IMR-90 (cell line): ENCODE results near the gene SPATA18. TPM values are rescaled to one million over a fixed set of nuclear protein-coding genes. Genes with fewer than 3 reads are reported as not detected.
A peak's percentile ranks its signal among the peaks of the same experiment; 100 is the strongest.

Experiments used
- ATAC-seq: fragments of 200-7000 bp; cut with Tn5 transposase; 2 replicates; pipeline ENCODE4 v1.9.1; 2020; ENCODE audit warnings: low read depth, mild to moderate bottlenecking, moderate library complexity
- BruUV-seq: library from RNA; stranded (reverse); fragments of 400-500 nt; replicated peaks from 2 replicates; lab custom pipeline; 2021; lab: Mats Ljungman, UMichigan
- CTCF ChIA-PET: fragments of 300-600 bp; formaldehyde crosslinking; extraction: SDS; loops from one replicate; lab custom pipeline; 2021; ENCODE audit warnings: antibody characterized with exemption; lab: Yijun Ruan, JAX
- POLR2A ChIA-PET: fragments of 300-600 bp; sonication (Branson Sonifier 250); formaldehyde crosslinking; loops from one replicate; lab custom pipeline; 2022; ENCODE audit warnings: antibody characterized with exemption; ENCODE audit not compliant: unreplicated experiment; lab: Charles Lee
- DNase-seq: peaks from one replicate; pipeline ENCODE4 v3.0.0; 2013
- H2AFZ ChIP-seq: replicated peaks from 2 replicates; pipeline ENCODE3; 2013; ENCODE audit warnings: low read length, mild to moderate bottlenecking; ENCODE audit not compliant: poor library complexity
- H2AK5ac ChIP-seq: 2 replicates; pipeline ENCODE4 v1.6.1; 2013; ENCODE audit warnings: low read depth, low read length, inconsistent platforms
- H2AK9ac ChIP-seq: replicated peaks from 2 replicates; pipeline ENCODE3; 2013; ENCODE audit warnings: mild to moderate bottlenecking, low read depth, low read length, moderate library complexity; ENCODE audit not compliant: poor library complexity
- H2BK120ac ChIP-seq: 2 replicates; pipeline ENCODE4 v1.6.1; 2013; ENCODE audit warnings: low read depth, low read length, inconsistent platforms
- H2BK15ac ChIP-seq: 3 replicates; pipeline ENCODE4 v1.6.1; 2013; ENCODE audit warnings: low read depth, low read length, inconsistent platforms
- H2BK20ac ChIP-seq: 2 replicates; pipeline ENCODE4 v1.6.1; 2013; ENCODE audit warnings: low read depth, mild to moderate bottlenecking, inconsistent platforms, low read length, moderate library complexity
- H2BK5ac ChIP-seq: 2 replicates; pipeline ENCODE4 v1.6.1; 2013; ENCODE audit warnings: mild to moderate bottlenecking, low read depth, low read length, inconsistent platforms; ENCODE audit not compliant: poor library complexity, severe bottlenecking
- H3K14ac ChIP-seq: replicated peaks from 2 replicates; pipeline ENCODE4 v1.6.1; 2013; ENCODE audit warnings: low read depth, low read length, inconsistent platforms
- H3K18ac ChIP-seq: 2 replicates; pipeline ENCODE4 v1.6.1; 2013; ENCODE audit warnings: low read depth, low read length, control low read depth
- H3K23ac ChIP-seq: 2 replicates; pipeline ENCODE4 v1.6.1; 2013; ENCODE audit warnings: low read depth, low read length, inconsistent platforms
- H3K27ac ChIP-seq: 2 replicates; pipeline ENCODE4 v1.5.1; 2013; ENCODE audit warnings: mild to moderate bottlenecking, control low read depth, low read length; ENCODE audit not compliant: insufficient read depth
- H3K27me3 ChIP-seq: 2 replicates; pipeline ENCODE4 v1.6.1; 2013; ENCODE audit warnings: low read length; ENCODE audit not compliant: control insufficient read depth, insufficient read depth
- H3K36me3 ChIP-seq: 2 replicates; pipeline ENCODE4 v1.6.1; 2013; ENCODE audit warnings: low read length, mixed read lengths; ENCODE audit not compliant: control insufficient read depth, insufficient read depth
- H3K4ac ChIP-seq: 2 replicates; pipeline ENCODE4 v1.6.1; 2013; ENCODE audit warnings: low read depth, low read length, inconsistent platforms
- H3K4me1 ChIP-seq: 2 replicates; pipeline ENCODE4 v1.6.1; 2013; ENCODE audit warnings: low read length, mixed read lengths; ENCODE audit not compliant: control insufficient read depth, insufficient read depth
- H3K4me2 ChIP-seq: 2 replicates; pipeline ENCODE4 v1.6.1; 2013; ENCODE audit warnings: low read depth, mild to moderate bottlenecking, control low read depth, low read length, moderate library complexity
- H3K4me3 ChIP-seq: 2 replicates; pipeline ENCODE4 v1.5.1; 2013; ENCODE audit warnings: low read depth, mild to moderate bottlenecking, control low read depth, low read length, moderate library complexity; ENCODE audit not compliant: insufficient read depth
- H3K56ac ChIP-seq: 2 replicates; pipeline ENCODE4 v1.6.1; 2013; ENCODE audit warnings: low read length, inconsistent platforms; ENCODE audit not compliant: insufficient read depth; ENCODE audit errors: extremely low read depth
- H3K79me1 ChIP-seq, 2 experiments: 2 replicates each; pipeline ENCODE4 v1.6.1; 2013; ENCODE audit warnings: low read length in 2 of 2, inconsistent platforms in 1 of 2, low read depth in 1 of 2
- H3K9ac ChIP-seq: 2 replicates; pipeline ENCODE4 v1.6.1; 2013; ENCODE audit warnings: low read depth, low read length, control low read depth
- H3K9me1 ChIP-seq: 2 replicates; pipeline ENCODE4 v1.6.1; 2013; ENCODE audit warnings: low read length, inconsistent platforms; ENCODE audit not compliant: insufficient read depth
- H3K9me3 ChIP-seq: 2 replicates; pipeline ENCODE4 v1.6.1; 2013; ENCODE audit warnings: low read length; ENCODE audit not compliant: control insufficient read depth, insufficient read depth
- H4K20me1 ChIP-seq: 2 replicates; pipeline ENCODE4 v1.6.1; 2013; ENCODE audit warnings: low read length, inconsistent platforms; ENCODE audit not compliant: insufficient read depth
- H4K5ac ChIP-seq: 2 replicates; pipeline ENCODE4 v1.6.1; 2013; ENCODE audit warnings: mild to moderate bottlenecking, low read depth, low read length, control low read depth
- H4K8ac ChIP-seq, 2 experiments: 2 replicates each; pipeline ENCODE4 v1.6.1; 2013; ENCODE audit warnings: low read depth in 2 of 2, low read length in 2 of 2, control low read depth in 1 of 2, inconsistent platforms in 1 of 2
- H4K91ac ChIP-seq: 2 replicates; pipeline ENCODE4 v1.6.1; 2013; ENCODE audit warnings: low read depth, low read length, inconsistent platforms; ENCODE audit not compliant: insufficient read depth
- CHD1 ChIP-seq: IDR thresholded peaks from 2 replicates; pipeline ENCODE4 v1.6.1; 2012; ENCODE audit warnings: low read depth, low read length, improper control_type of control experiment
- FOS ChIP-seq: fragments of 150-350 bp; IDR thresholded peaks from 2 replicates; pipeline ENCODE4 v1.6.1; 2016; ENCODE audit warnings: low read depth, low read length
- MAZ ChIP-seq: IDR thresholded peaks from 2 replicates; pipeline ENCODE4 v1.6.1; 2012; ENCODE audit warnings: low read depth, mild to moderate bottlenecking, low read length, improper control_type of control experiment, moderate library complexity, borderline replicate concordance
- NFE2L2 ChIP-seq: fragments of 150-350 bp; IDR thresholded peaks from 2 replicates; pipeline ENCODE4 v1.6.1; 2016; ENCODE audit warnings: low read depth, mild to moderate bottlenecking, low read length
- RFX5 ChIP-seq: IDR thresholded peaks from 2 replicates; pipeline ENCODE4 v1.8.0; 2012; ENCODE audit warnings: low read depth, mild to moderate bottlenecking, low read length, moderate library complexity
- USF2 ChIP-seq: fragments of 150-350 bp; IDR thresholded peaks from 2 replicates; pipeline ENCODE4 v1.6.1; 2017; ENCODE audit warnings: mild to moderate bottlenecking, antibody characterized with exemption, low read length, low read depth
- WGBS, 2 experiments: methylation state at CpG; one replicate each; pipeline versions ENCODE4 v1.1.5 to v1.1.7; 2013; ENCODE audit warnings: missing lambda C conversion rate in 2 of 2; ENCODE audit not compliant: insufficient read length in 1 of 2; ENCODE audit errors: extremely low coverage in 2 of 2; 5-methylcytosine and 5-hydroxymethylcytosine counted together
- dilution Hi-C: fragments of 300-500 bp; cut with HindIII; formaldehyde crosslinking; loops from one replicate; pipeline ENCODE4 v1.14.3; 2018; ENCODE audit warnings: low sequenced_read_pairs; ENCODE audit not compliant: unreplicated experiment
- in situ Hi-C: fragments of 300-500 bp; cut with MboI; formaldehyde crosslinking; loops from 3 replicates; pipeline ENCODE4 v1.14.3; 2019; ENCODE audit warnings: low sequenced_read_pairs, inconsistent platforms, mixed read lengths
- intact Hi-C: fragments of 100-400 bp; cut with micrococcal nuclease; formaldehyde crosslinking; loops from 2 replicates; pipeline ENCODE4 v1.10.0; 2022
- polyA plus RNA-seq, 3 experiments: library from polyadenylated mRNA; depleted of rRNA; stranded (reverse); fragments of >200 nt; gene quantifications; 2 replicates each; pipeline ENCODE4 v1.2.3, GENCODE V29; 2012; ENCODE audit warnings: low replicate concordance in 1 of 3
- total RNA-seq: library from RNA; depleted of rRNA; stranded (reverse); fragments of >200 nt; gene quantifications from 2 replicates; pipeline ENCODE4 v1.2.3, GENCODE V29; 2012

Gene SPATA18
- total and polyA plus RNA-seq, 2 of the 4 experiments (the other 2 are of a cell fraction) = 3.0 to 4.7 TPM

- POLR2A ChIA-PET = interaction anchor here (0.6 kb wide), 1 partner anchor 563 kb away, joined by 3 read pairs; no protein-coding TSS in a partner anchor
- DNase-seq = peak; percentile 79
Measured at GRCh38 chr4:52028970-52029369, 22.1 kb upstream of the SPATA18 start.

More at GRCh38 chr4:52028970-52029369, 22.1 kb upstream of the SPATA18 start:
- Histone ChIP-seq H3K9me1 (no peaks in the 10 kb centered on the region), H2BK15ac (no peak overlapping the region), H2AFZ (no peak overlapping the region), H2BK120ac (no peak overlapping the region), H3K18ac (no peak overlapping the region), H2AK9ac (no peak overlapping the region), H4K91ac (no peak overlapping the region), H3K27ac (no peak overlapping the region), H3K4me1 (0 out of 2 replicates have a peak, but pooled peaks cover 1% of the 10 kb centered on the region), H3K36me3 (peaks cover 24% of the 10 kb centered on the region), H3K4me2 (no peak overlapping the region), H2AK5ac (no peak overlapping the region), H2BK5ac (peak overlapping the region; percentile 25), H3K56ac (no peak overlapping the region), H3K4ac (no peak overlapping the region), H4K8ac (no peak overlapping the region), H4K20me1 (no peaks in the 10 kb centered on the region), H3K9me3 (no peaks in the 10 kb centered on the region), H2BK20ac (no peak overlapping the region), H3K27me3 (no peaks in the 10 kb centered on the region), H3K14ac (no peak overlapping the region), H3K9ac (no peak overlapping the region), H3K23ac (no peak overlapping the region), H3K79me1 (peaks cover 12 to 29% of the 10 kb centered on the region in 2 experiments), H4K5ac (no peak overlapping the region), H3K4me3 (no peak overlapping the region)
- dilution Hi-C loops (no loop called here), in situ Hi-C loops (no loop called here), intact Hi-C loops (no loop called here)
- TF ChIP-seq FOS (peak; percentile 71), RFX5 (no peak), CHD1 (no peak), MAZ (no peak), USF2 (no peak), NFE2L2 (peak; percentile 48; the same call in 1 of the 2 replicates)
- BruUV-seq = no TSS peak
- CTCF ChIA-PET = no interaction called here
- no CpG with 5 or more reads among the region's 1 CpG for WGBS, 2 experiments
- peak; percentile 94 for ATAC-seq
